K562 (cell line): Measurements from ENCODE around the gene NFKBIB. TPM values are rescaled to one million over a fixed set of nuclear protein-coding genes. Genes with fewer than 3 reads are reported as not detected.

ENCODE experiments used
- ARNT ChIP-seq, 2 experiments: fragments of 450-650 bp; IDR thresholded peaks; 2 replicates each; pipeline ENCODE4 v1.6.1; 2016; ENCODE audit warnings: mild to moderate bottlenecking in 1 of 2
- CC2D1A ChIP-seq: fragments of 450-650 bp; IDR thresholded peaks from 2 replicates; pipeline ENCODE4 v1.6.1; 2017; ENCODE audit warnings: mild to moderate bottlenecking
- DMBX1 ChIP-seq: fragments of 250-450 bp; sonication (Bioruptor Pico); IDR thresholded peaks from 2 replicates; pipeline ENCODE4 v1.8.0; 2022; ENCODE audit warnings: inconsistent platforms, mild to moderate bottlenecking, moderate library complexity, borderline replicate concordance
- ETV6 ChIP-seq, 3 experiments: fragments of 150-350 bp in 1 of 3; sonication (generic) in 1 of 3; formaldehyde crosslinking in 1 of 3; IDR thresholded peaks; 2 replicates each; pipeline versions ENCODE4 v1.6.1 to v1.8.0; 2014 to 2022; ENCODE audit warnings: borderline replicate concordance in 2 of 3, low read depth in 2 of 3, antibody characterized with exemption in 1 of 3, low read length in 1 of 3, mild to moderate bottlenecking in 1 of 3, missing genetic modification reagents in 1 of 3
- GATAD2B ChIP-seq: fragments of 450-650 bp; IDR thresholded peaks from 2 replicates; pipeline ENCODE4 v1.6.1; 2017; ENCODE audit warnings: mild to moderate bottlenecking, borderline replicate concordance
- HDGF ChIP-seq: fragments of 450-650 bp; IDR thresholded peaks from 2 replicates; pipeline ENCODE4 v1.6.1; 2016
- IRF2 ChIP-seq: sonication (generic); formaldehyde crosslinking; IDR thresholded peaks from 2 replicates; pipeline ENCODE4 v1.8.1; 2022; ENCODE audit warnings: mild to moderate bottlenecking, missing genetic modification reagents
- MCM5 ChIP-seq: fragments of 450-650 bp; IDR thresholded peaks from 2 replicates; pipeline ENCODE4 v1.6.1; 2016; ENCODE audit warnings: low read depth
- POLR3A ChIP-seq: IDR thresholded peaks from 2 replicates; pipeline ENCODE4 v1.6.1; 2011; ENCODE audit warnings: borderline replicate concordance, mild to moderate bottlenecking, moderate library complexity; ENCODE audit not compliant: insufficient read length, insufficient read depth; ENCODE audit errors: extremely low read depth
- RBFOX2 ChIP-seq: fragments of 200-400 bp; formaldehyde crosslinking; IDR thresholded peaks from 2 replicates; pipeline ENCODE4 v1.6.1; 2017; ENCODE audit warnings: low read depth, mild to moderate bottlenecking, low read length, moderate library complexity
- RBM39 ChIP-seq: fragments of 200-400 bp; formaldehyde crosslinking; optimal IDR thresholded peaks from 2 replicates; pipeline ENCODE3; 2018; ENCODE audit warnings: low read depth, low read length
- RFX1 ChIP-seq: fragments of 450-650 bp; IDR thresholded peaks from 2 replicates; pipeline ENCODE4 v1.6.1; 2016; ENCODE audit warnings: mild to moderate bottlenecking, moderate library complexity
- SAFB2 ChIP-seq: fragments of 200-400 bp; formaldehyde crosslinking; IDR thresholded peaks from 2 replicates; pipeline ENCODE4 v1.6.1; 2018; ENCODE audit warnings: borderline replicate concordance, low read length, low read depth, moderate library complexity; ENCODE audit not compliant: severe bottlenecking
- SMARCC2 ChIP-seq: fragments of 450-650 bp; IDR thresholded peaks from 2 replicates; pipeline ENCODE4 v1.6.1; 2017; ENCODE audit warnings: antibody characterized with exemption, moderate library complexity, mild to moderate bottlenecking, low read depth
- SNRNP70 ChIP-seq: fragments of 200-400 bp; formaldehyde crosslinking; optimal IDR thresholded peaks from 2 replicates; pipeline ENCODE3; 2017; ENCODE audit warnings: low read depth, low read length
- SPI1 ChIP-seq: IDR thresholded peaks from 2 replicates; pipeline ENCODE4 v1.6.1; 2011; ENCODE audit warnings: low read depth, low read length, control low read depth, borderline replicate concordance
- TSC22D4 ChIP-seq: fragments of 450-650 bp; IDR thresholded peaks from 2 replicates; pipeline ENCODE4 v1.6.1; 2016; ENCODE audit warnings: missing genetic modification characterization, missing biosample characterization, control low read depth
- U2AF1 ChIP-seq: fragments of 200-400 bp; formaldehyde crosslinking; optimal IDR thresholded peaks from 2 replicates; pipeline ENCODE3; 2017; ENCODE audit warnings: mild to moderate bottlenecking, low read depth, low read length, moderate library complexity
- ZC3H11A ChIP-seq: IDR thresholded peaks from 2 replicates; pipeline ENCODE4 v1.6.1; 2012; ENCODE audit warnings: low read depth, low read length, improper control_type of control experiment
- ZFPM2 ChIP-seq: fragments of 250-450 bp; sonication (Bioruptor Pico); IDR thresholded peaks from 2 replicates; pipeline ENCODE4 v1.5.1; 2022; ENCODE audit warnings: mild to moderate bottlenecking
- ZNF212 ChIP-seq: fragments of 450-650 bp; formaldehyde crosslinking; IDR thresholded peaks from 2 replicates; pipeline ENCODE4 v1.4.0; 2020; ENCODE audit warnings: mild to moderate bottlenecking
- ZNF586 ChIP-seq: fragments of 450-650 bp; formaldehyde crosslinking; conservative IDR thresholded peaks from 2 replicates; pipeline ENCODE4 v1.4.0; 2020; ENCODE audit warnings: mild to moderate bottlenecking, moderate library complexity
- ZNF589 ChIP-seq: fragments of 200-800 bp; sonication (Bioruptor generic); IDR thresholded peaks from 2 replicates; pipeline ENCODE4 v1.6.1; 2016; ENCODE audit warnings: low read depth, missing genetic modification characterization, missing compliant biosample characterization
- polyA plus RNA-seq, 8 experiments: library from polyadenylated mRNA; depleted of rRNA in 4 of 8; stranded (reverse) in 5 of 8; unstranded in 3 of 8; fragments of >200 nt; fragmentation: Nextera tagmentation in 2 of 8; fragmentation: Illumina TruSeq in 1 of 8; extraction: Ambion mirVana in 2 of 8; extraction: Trizol in 1 of 8; gene quantifications; 2 replicates each; pipeline versions ENCODE4 v1.2.1 to v1.2.3, GENCODE V29; 2011 to 2014; ENCODE audit warnings: inconsistent platforms in 1 of 8, missing spikeins in 1 of 8
- total RNA-seq, 7 experiments: library from RNA; depleted of rRNA in 6 of 7; stranded (reverse); fragments of >200 nt in 6 of 7; fragmentation: Illumina TruSeq in 2 of 7; extraction: Trizol in 2 of 7; gene quantifications; 2 replicates each; pipeline versions ENCODE4 v1.2.1 to v1.2.3, GENCODE V29; 2011 to 2021; ENCODE audit warnings: low replicate concordance in 1 of 7
- TF ChIP-seq, protein P1 (sequence below): fragments of 250-450 bp; sonication (Bioruptor Pico); IDR thresholded peaks from 2 replicates; pipeline ENCODE4 v1.8.0; 2021; ENCODE audit warnings: moderate library complexity, mild to moderate bottlenecking, inconsistent platforms
- TF ChIP-seq, protein P2 (sequence below), 3 experiments: fragments of 200-800 bp in 1 of 3; fragments of 250-450 bp in 1 of 3; fragments of 450-650 bp in 1 of 3; sonication (Bioruptor Pico) in 1 of 3; sonication (Bioruptor generic) in 1 of 3; formaldehyde crosslinking in 1 of 3; IDR thresholded peaks; 2 replicates each; pipeline versions ENCODE4 v1.6.1 to v1.8.0; 2016 to 2022; ENCODE audit warnings: mild to moderate bottlenecking in 2 of 3, missing genetic modification characterization in 2 of 3, missing compliant biosample characterization in 1 of 3, moderate library complexity in 1 of 3
- TF ChIP-seq, protein P3 (sequence below): fragments of 450-650 bp; IDR thresholded peaks from 2 replicates; pipeline ENCODE4 v1.6.1; 2016; ENCODE audit warnings: antibody characterized with exemption

NFKBIB gene
- total and polyA plus RNA-seq, 9 of the 15 experiments (the other 6 are each of a cell fraction or from before 2014, with no cell fraction given) = 1.5 to 44.9 (median 10.4) TPM

GRCh38 chr19:38850436-38850975 is 49.3 kb upstream of the NFKBIB start (continued):
- TF ChIP-seq DMBX1 (CRISPR knock-in tag) (no peak), IRF2 (CRISPR knock-in tag) (no peak), CC2D1A (no peak), U2AF1 (no peak), TSC22D4 (no peak), RBM39 (no peak), POLR3A (no peak), RFX1 (no peak), MCM5 (no peak), ETV6 (IDR thresholded peaks at IDR 0.05; ENCODE audit: borderline replicate concordance in 1 of 2, low read depth in 2 of 2, low read length in 1 of 2) (no peak), ETV6 (CRISPR knock-in tag; IDR thresholded peaks at IDR 0.05; ENCODE audit: borderline replicate concordance) (no peak), SNRNP70 (no peak), GATAD2B (no peak), ZFPM2 (CRISPR knock-in tag) (no peak), SAFB2 (no peak), SMARCC2 (no peak), HDGF (no peak), ZNF586 (CRISPR knock-in tag) (no peak), RBFOX2 (no peak), ARNT (IDR thresholded peaks at IDR 0.05) (no peak), ZNF589 (CRISPR knock-in tag) (no peak), ZNF212 (CRISPR knock-in tag) (no peak), SPI1 (0 out of 2 replicates have a peak, but pooled peaks have one; percentile 0), ZC3H11A (no peak)
- TF ChIP-seq, protein P1, sequence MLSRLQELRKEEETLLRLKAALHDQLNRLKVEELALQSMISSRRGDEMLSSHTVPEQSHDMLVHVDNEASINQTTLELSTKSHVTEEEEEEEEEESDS (CRISPR knock-in tag) = no peak
- TF ChIP-seq, protein P2, sequence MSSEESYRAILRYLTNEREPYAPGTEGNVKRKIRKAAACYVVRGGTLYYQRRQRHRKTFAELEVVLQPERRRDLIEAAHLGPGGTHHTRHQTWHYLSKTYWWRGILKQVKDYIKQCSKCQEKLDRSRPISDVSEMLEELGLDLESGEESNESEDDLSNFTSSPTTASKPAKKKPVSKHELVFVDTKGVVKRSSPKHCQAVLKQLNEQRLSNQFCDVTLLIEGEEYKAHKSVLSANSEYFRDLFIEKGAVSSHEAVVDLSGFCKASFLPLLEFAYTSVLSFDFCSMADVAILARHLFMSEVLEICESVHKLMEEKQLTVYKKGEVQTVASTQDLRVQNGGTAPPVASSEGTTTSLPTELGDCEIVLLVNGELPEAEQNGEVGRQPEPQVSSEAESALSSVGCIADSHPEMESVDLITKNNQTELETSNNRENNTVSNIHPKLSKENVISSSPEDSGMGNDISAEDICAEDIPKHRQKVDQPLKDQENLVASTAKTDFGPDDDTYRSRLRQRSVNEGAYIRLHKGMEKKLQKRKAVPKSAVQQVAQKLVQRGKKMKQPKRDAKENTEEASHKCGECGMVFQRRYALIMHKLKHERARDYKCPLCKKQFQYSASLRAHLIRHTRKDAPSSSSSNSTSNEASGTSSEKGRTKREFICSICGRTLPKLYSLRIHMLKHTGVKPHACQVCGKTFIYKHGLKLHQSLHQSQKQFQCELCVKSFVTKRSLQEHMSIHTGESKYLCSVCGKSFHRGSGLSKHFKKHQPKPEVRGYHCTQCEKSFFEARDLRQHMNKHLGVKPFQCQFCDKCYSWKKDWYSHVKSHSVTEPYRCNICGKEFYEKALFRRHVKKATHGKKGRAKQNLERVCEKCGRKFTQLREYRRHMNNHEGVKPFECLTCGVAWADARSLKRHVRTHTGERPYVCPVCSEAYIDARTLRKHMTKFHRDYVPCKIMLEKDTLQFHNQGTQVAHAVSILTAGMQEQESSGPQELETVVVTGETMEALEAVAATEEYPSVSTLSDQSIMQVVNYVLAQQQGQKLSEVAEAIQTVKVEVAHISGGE (CRISPR knock-in tag; IDR thresholded peaks at IDR 0.05) = no peak
- TF ChIP-seq, protein P3, sequence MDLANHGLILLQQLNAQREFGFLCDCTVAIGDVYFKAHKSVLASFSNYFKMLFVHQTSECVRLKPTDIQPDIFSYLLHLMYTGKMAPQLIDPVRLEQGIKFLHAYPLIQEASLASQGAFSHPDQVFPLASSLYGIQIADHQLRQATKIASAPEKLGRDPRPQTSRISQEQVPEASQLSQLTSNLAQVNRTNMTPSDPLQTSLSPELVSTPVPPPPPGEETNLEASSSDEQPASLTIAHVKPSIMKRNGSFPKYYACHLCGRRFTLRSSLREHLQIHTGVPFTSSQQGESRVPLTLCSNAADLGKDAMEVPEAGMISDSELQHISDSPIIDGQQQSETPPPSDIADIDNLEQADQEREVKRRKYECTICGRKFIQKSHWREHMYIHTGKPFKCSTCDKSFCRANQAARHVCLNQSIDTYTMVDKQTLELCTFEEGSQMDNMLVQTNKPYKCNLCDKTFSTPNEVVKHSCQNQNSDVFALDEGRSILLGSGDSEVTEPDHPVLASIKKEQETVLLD = no peak
